Measurements from ENCODE around the gene HUNK. TPM values are rescaled to one million over a fixed set of nuclear protein-coding genes. Genes with fewer than 3 reads are reported as not detected.

HUNK gene
- total and polyA plus RNA-seq, 2 experiments from 2014 or later = 1.6 to 5.1 TPM

GRCh38 chr21:32044205-32045180, 171.7 kb downstream of the HUNK start:
- Histone ChIP-seq H3K36me3 (ENCODE audit: insufficient read depth) (no peaks in the 10 kb centered on the region), H3F3A (replicated peaks; ENCODE audit: low read depth) (peaks cover 8% of the 10 kb centered on the region; the same call in 1 of the 2 replicates), H3K4me3 (no peak overlapping the region), H3K9me2 (ENCODE audit: insufficient read depth) (0 out of 2 replicates have a peak, but pooled peaks cover 10% of the 10 kb centered on the region), H2AFZ (no peak overlapping the region), H3K4me2 (no peak overlapping the region), H3K27me3 (ENCODE audit: insufficient read depth) (no peaks in the 10 kb centered on the region), H3K27ac (ENCODE audit: low read depth) (no peak overlapping the region), H3K4me1 (ENCODE audit: insufficient read depth) (peaks cover 6% of the 10 kb centered on the region), H3K79me2 (replicated peaks; ENCODE audit: insufficient read depth) (no peaks in the 10 kb centered on the region), H4K20me1 (replicated peaks; ENCODE audit: insufficient read depth) (no peaks in the 10 kb centered on the region)
- H3K9me3 Mint-ChIP-seq = peaks cover 5% of the 10 kb centered on the region
- no peak for DNase-seq (ENCODE audit: low spot score)
- TF ChIP-seq POLR2AphosphoS5 (IDR thresholded peaks at IDR 0.05; ENCODE audit: low read depth) (no peak), REST (IDR thresholded peaks at IDR 0.05; ENCODE audit: unreplicated experiment) (no peak), EZH2phosphoT487 (IDR thresholded peaks at IDR 0.05; ENCODE audit: unreplicated experiment) (no peak), ZNF462 (CRISPR knock-in tag; IDR thresholded peaks at IDR 0.05) (no peak), ZNF114 (CRISPR knock-in tag; IDR thresholded peaks at IDR 0.05) (no peak), CREB1 (CRISPR knock-in tag; IDR thresholded peaks at IDR 0.05; ENCODE audit: low read depth) (no peak), ZNF331 (CRISPR knock-in tag; IDR thresholded peaks at IDR 0.05; ENCODE audit: low read depth) (no peak), STAT1 (IDR thresholded peaks at IDR 0.05; ENCODE audit: unreplicated experiment) (no peak), CTCF (conservative IDR thresholded peaks at IDR 0.05; ENCODE audit: low read depth in 2 of 2) (no peak), JUNB (IDR thresholded peaks at IDR 0.05; ENCODE audit: unreplicated experiment) (no peak), NANOG (IDR thresholded peaks at IDR 0.05; ENCODE audit: borderline replicate concordance) (no peak), ETS1 (IDR thresholded peaks at IDR 0.05) (no peak), EZH2 (IDR thresholded peaks at IDR 0.05; ENCODE audit: low read depth, unreplicated experiment) (no peak)
- peaks cover 5% of the 10 kb centered on the region for H3K27me3 Mint-ChIP-seq (ENCODE audit: insufficient read depth, low read depth, poor library complexity)
- H3K4me3 Mint-ChIP-seq = no peak overlapping the region
- H3K4me1 Mint-ChIP-seq = peaks cover 8% of the 10 kb centered on the region
- no peaks in the 10 kb centered on the region; the same call in 2 of the 3 replicates for H3K36me3 Mint-ChIP-seq (ENCODE audit: low read depth)
- no peak for ATAC-seq
- no peak overlapping the region for H3K27ac Mint-ChIP-seq
